ENCODE data around the gene ZNF334. TPM values are rescaled to one million over a fixed set of nuclear protein-coding genes. Genes with fewer than 3 reads are reported as not detected.

ZNF334 gene
- total RNA-seq: 13.6 TPM

DNA sequence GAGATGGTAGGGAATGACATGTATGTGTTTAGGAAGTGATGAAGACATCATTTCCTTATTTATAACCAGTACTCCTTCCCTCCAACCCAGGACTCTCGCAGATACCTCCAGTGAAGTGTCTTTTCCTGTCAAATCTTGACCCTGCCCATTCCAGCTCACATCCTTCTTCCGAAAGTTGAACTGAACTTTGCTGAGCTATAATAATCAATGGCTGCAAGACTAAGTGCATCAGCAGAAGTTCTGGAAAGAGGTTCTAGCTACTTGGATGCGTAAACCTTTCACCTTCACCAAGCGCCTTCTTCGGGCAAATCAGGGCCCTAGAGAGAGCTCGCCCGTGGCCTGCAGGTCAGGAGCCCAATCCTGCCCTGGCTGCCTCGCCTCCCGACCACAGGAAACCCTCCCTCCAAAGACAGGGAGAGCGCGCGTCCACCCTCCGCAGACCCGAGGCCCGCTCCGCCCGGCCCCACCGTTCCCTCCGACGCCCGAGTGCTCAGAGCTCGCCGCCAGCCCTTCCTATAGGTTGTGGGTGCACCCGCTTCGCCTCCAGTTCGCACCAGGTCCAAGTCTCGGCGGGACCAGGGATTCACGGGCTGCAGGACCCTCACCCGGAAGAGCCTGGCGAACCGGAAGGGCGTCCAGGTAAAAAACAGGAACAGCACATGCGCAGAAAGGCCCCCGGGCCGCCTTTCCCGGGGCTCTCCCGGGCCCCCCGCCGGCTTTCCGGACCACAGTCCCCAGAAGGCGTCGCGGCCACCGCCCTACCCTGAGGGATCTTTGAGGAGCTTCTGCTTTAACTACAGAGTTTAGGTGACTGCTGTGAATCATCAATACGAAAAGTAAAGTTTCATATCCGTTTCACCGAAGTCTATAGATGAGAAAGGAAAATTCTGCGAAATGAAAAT is at the start of gene ZNF334:
Gene ZNF334, minus strand, starts transcription at position 617 of the 902 bp plus-strand sequence. CDS start 1,457 bp downstream, outside the sequence.
- DNase-seq: peak; percentile 39

DNA sequence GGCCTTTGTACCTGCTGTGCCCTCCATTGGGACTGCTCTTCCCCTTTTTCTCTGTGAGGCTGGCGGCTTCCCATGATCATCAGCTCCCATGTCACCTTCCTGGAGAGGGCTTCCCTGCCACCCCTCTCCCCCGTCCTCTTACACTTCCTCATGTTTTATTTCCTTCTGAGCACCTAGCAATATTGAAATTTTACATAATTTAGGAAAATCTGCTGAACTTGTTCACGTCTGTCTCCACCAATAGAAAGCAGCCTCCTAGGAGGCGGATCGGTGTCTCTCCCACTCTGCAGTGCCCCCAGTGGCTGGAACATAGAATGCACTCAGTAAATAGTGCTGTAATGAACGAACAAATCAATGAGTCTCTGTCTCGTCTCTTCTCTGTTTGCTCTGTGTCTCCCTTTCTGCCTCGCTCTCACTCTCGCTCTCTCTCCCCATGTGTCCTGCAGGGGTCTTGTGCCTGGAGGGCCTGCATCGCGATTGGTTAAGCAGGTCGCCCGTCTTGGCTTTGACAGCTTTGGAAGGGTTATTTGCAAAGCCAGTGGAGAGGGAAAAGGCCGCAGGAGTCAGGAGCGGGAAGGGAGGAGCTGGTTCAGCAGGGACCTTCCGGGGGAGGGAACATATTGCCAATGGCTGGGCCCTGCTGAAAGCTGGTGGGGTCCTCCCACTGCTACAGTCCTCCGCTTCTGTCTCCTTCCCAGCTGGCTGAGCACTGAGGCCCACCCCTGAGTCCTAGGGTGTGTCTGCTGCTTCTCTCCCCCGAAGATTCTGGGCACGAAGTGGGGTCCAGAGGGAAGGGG is 49.2 kb upstream of the ZNF334 start:
- DNase-seq: peak; percentile 76

- no peak for DNase-seq
Observed at GRCh38 chr20:46562009-46562372, 48.6 kb upstream of the ZNF334 start.

- no peak for DNase-seq
Observed at GRCh38 chr20:46559685-46560440, 46.5 kb upstream of the ZNF334 start.

GRCh38 chr20:46559001-46559400 is 45.6 kb upstream of the ZNF334 start:
- DNase-seq: no peak

DNA sequence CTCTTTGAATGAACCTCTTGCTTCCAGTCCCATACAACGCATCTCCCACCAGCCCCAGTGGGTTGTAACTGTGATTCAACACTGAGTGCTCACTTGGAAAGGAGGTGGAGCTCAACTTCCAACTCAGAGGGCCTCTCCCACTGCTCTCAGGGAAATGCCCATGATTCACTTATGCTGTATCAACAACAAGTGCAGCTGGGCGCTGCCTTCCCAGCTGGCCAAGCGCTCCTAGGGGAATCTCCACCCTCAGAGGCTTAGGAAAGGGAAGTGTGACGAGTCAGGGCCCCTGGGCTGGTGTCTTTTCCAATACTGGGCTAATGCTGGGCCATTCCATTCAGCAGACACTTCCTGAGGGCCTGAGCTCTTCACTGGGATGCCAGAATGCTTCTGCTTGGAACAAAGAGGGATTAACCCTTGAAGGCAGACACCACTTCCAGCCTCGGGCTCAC is 45.2 kb upstream of the ZNF334 start:
- DNase-seq: peak; percentile 16

- no peak for DNase-seq
Observed at GRCh38 chr20:46557231-46557956, 44.0 kb upstream of the ZNF334 start.

DNA sequence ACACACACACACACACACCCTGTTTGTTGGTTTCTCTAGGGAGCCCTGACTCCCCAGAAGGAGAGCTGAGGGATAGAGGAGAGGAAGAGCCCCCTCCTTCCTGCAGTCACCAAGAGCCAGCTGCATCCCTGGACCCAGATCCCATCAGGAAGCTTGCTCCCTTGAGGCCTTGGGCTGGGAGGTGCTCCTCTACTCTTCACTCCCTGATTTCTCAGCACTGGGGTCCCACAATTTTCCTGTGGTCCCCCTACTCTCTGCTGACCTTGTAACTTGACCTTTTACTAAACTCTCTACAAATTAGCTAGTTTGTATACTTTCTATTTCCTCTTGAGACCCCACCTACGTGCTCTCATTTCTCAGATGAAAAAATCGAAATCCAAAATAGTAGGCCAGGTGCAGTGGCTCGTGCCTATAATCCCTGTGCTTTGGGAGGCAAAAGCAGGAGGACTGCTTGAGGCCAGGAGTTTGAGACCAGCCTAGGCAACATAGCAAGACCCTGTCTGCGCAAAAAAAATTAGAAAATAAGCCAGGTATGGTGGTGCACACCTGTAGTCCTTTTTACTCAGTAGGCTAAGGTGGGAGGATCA is 42.1 kb upstream of the ZNF334 start:
- no peak for DNase-seq

DNA sequence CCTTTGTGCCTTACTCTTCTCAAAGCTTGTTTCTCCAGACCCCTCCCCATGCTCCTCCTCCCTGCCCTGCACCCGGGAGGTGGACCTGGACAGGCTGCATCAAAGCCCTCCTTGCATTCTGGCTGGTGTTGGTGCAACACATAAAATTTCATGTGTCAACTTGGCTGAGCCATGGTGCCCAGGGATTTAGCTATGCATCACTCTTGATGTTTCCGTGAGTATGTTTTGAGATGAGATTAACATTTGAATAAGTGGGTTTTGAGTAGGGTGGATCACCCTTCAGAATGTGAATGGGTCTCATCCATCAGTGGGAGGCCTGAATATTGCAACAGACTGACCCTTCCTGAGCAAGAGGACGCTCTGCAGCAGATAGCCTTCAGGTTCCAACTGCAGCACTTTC is 41.5 kb upstream of the ZNF334 start:
- DNase-seq: no peak

DNA sequence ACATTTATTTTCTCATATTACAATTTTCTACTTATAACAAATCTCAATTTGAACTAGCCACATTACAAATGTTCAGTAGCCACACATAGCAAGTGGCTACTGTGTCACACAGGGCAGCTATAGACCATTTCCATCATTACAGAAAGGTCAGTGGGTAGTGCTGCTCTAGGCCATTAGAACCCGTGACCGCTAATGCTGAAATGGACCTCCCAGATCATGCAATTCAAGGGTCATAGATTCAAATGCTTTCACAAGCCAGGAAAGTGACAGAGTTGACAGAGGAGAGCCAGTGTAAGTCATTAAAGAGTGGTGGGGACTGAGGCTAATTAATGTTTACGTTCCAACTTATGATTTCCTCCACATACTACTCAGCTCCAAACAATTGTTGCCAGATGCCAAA is 40.6 kb upstream of the ZNF334 start:
- no peak for DNase-seq

GRCh38 chr20:46552460-46553420 is 39.4 kb upstream of the ZNF334 start:
- DNase-seq: no peak

- DNase-seq: no peak
Observed at GRCh38 chr20:46551522-46552381, 38.4 kb upstream of the ZNF334 start.

GRCh38 chr20:46550461-46550860 is 37.1 kb upstream of the ZNF334 start, which contains the start of gene OCSTAMP:
OCSTAMP (minus strand) TSS chr20:46550654; CDS start chr20:46550560, 94 bp downstream.
- no peak for DNase-seq

- DNase-seq: no peak
Observed at GRCh38 chr20:46549188-46549972, 36.0 kb upstream of the ZNF334 start.

DNA sequence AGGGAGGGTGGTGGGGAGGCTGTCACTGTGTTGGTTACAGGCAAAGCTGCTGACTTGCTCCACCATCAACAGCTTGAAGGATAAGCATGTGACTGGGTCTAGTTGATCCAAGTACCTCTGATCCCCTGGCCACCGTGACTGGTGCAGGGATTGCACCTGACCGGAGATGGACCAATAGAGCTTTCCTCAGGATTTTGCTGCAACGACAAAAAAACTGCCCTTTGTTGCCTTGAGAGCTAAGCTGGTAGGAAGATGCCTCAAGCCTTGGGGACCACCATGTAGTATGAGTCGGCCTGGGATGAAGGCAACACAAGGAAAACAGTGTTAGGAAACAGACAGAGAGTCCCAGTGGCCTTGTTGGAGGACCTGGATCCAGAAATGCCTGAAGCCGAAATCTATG is 35.3 kb upstream of the ZNF334 start:
- no peak for DNase-seq

GRCh38 chr20:46547995-46548394 is 34.6 kb upstream of the ZNF334 start:
- no peak for DNase-seq

GRCh38 chr20:46546936-46547335 is 33.6 kb upstream of the ZNF334 start:
- no peak for DNase-seq

- no peak for DNase-seq
Observed at GRCh38 chr20:46546298-46546697, 32.9 kb upstream of the ZNF334 start.
